Heart right ventricle (tissue), 16 donors: ENCODE results near the gene MEIS3. TPM values are rescaled to one million over a fixed set of nuclear protein-coding genes. Genes with fewer than 3 reads are reported as not detected.

Source experiments
- ATAC-seq, 8 donors: fragments of 200-7000 bp; cut with Tn5 transposase; one replicate each; pipeline ENCODE4 v1.9.1; 2020; ENCODE audit warnings: mild to moderate bottlenecking in 8 of 8, moderate library complexity in 8 of 8, moderate number of reproducible peaks in 1 of 8
- DNase-seq, 2 donors: peaks; one replicate each; pipeline ENCODE4 v3.0.0-alpha.2; 2020
- H3K27ac ChIP-seq, 10 donors: fragments of 200-600 bp; sonication (generic) in 2 of 10; one replicate each; pipeline versions ENCODE4 v1.5.0 to v1.8.0; 2020 to 2022; ENCODE audit warnings: mild to moderate bottlenecking in 3 of 10
- H3K27me3 ChIP-seq, 7 donors: fragments of 200-600 bp; one replicate each; pipeline ENCODE4 v1.8.0; 2021 to 2022; ENCODE audit warnings: mild to moderate bottlenecking in 2 of 7
- H3K36me3 ChIP-seq, 9 donors: fragments of 200-600 bp; sonication (generic) in 1 of 9; one replicate each; pipeline versions ENCODE4 v1.5.0 to v1.8.0; 2020 to 2022; ENCODE audit warnings: mild to moderate bottlenecking in 2 of 9
- H3K4me1 ChIP-seq, 9 donors: fragments of 200-600 bp; sonication (generic) in 1 of 9; one replicate each; pipeline versions ENCODE4 v1.5.0 to v1.8.0; 2020 to 2022; ENCODE audit warnings: mild to moderate bottlenecking in 4 of 9
- H3K4me3 ChIP-seq, 10 donors: fragments of 200-600 bp; sonication (generic) in 2 of 10; one replicate each; pipeline versions ENCODE4 v1.5.0 to v1.8.0; 2020 to 2022; ENCODE audit warnings: mild to moderate bottlenecking in 7 of 10, moderate library complexity in 2 of 10
- H3K9me3 ChIP-seq, 11 donors: fragments of 200-600 bp in 10 of 11; sonication (generic) in 2 of 11; one replicate each; pipeline versions ENCODE4 v1.5.0 to v1.8.0; 2013 to 2022; ENCODE audit warnings: mild to moderate bottlenecking in 2 of 11, control low read depth in 1 of 11, moderate library complexity in 1 of 11
- WGBS, 2 donors: extraction: QIAGEN DNeasy Blood & Tissue Kit; methylation state at CpG; one replicate each; pipeline ENCODE4 v1.1.7; 2013; ENCODE audit warnings: inconsistent platforms in 1 of 2; 5-methylcytosine and 5-hydroxymethylcytosine counted together
- intact Hi-C, 10 donors: fragments of 100-400 bp; cut with DNase I; formaldehyde crosslinking; loops; one replicate each; pipeline versions ENCODE4 v1.11.1 to v1.14.2; 2022
- polyA plus RNA-seq, 2 donors: library from polyadenylated mRNA; stranded (reverse); fragments of 200-250 nt; gene quantifications; one replicate each; pipeline ENCODE4 v1.2.3, GENCODE V29; 2013
- total RNA-seq, 10 donors: library from RNA; stranded (reverse); fragmentation: NEBNext Ultra II Directional in 3 of 10; extraction: Animal tissue kit (Norgen Biotek cat#: 25700) in 3 of 10; gene quantifications; one replicate each; pipeline versions ENCODE4 v1.2.1 to v1.2.4, GENCODE V29; 2021 to 2023
- TF ChIP-seq, protein P1 (sequence below), 9 donors: fragments of 200-600 bp; sonication (generic) in 2 of 9; IDR thresholded peaks; one replicate each; pipeline versions ENCODE4 v1.5.0 to v1.8.0; 2021 to 2022; ENCODE audit warnings: antibody characterized with exemption in 9 of 9, mild to moderate bottlenecking in 5 of 9, moderate library complexity in 1 of 9
- donor health status: Arrhythmogenic right ventricular cardiomyopathy.
- donor health status: ischemic (EF 13 %, LVEDD 7.1; RV severe dilation, severe dysfunction).
- donor health status: healthy with polysubstance abuse.
- donor health status: DM: no; HTN: yes; CAD: no.
- donor health status: DM: no; HTN: no; CAD: no.
- donor health status: ischemic (EF 25% LVEDD 6.9; RV normal size, moderate dysfunction).
- donor health status: ischemic (EF 25% LVEDD 5.7; RV mildly dilated, moderate dysfunction).
- donor health status: healthy.
- donor health status: DM: yes; HTN: yes; CAD: no.
- donor health status: Ischemic cardiomyopathy.
- donor health status: ischemic (EF 35%, LVEDD 5.7; RV mildly dilated, moderate dysfunction).
- donor health status: nonischemic (EF 11% LVEDD 7.7; RV severe dilation, severe dysfunction).
- donor health status: DM: yes; HTN: yes; CAD: no.
- donor health status: PGD.
- donor health status: ischemic (EF 29% LVEDD 5.4; RV normal size, mild dysfunction).
- donor health status: nonischemic (EF 23%, LVEDD 6.1; RV moderate dilation, normal function).

Gene MEIS3
- total and polyA plus RNA-seq, 12 donors: 0.71 to 7.2 (median 2.5) TPM

DNA sequence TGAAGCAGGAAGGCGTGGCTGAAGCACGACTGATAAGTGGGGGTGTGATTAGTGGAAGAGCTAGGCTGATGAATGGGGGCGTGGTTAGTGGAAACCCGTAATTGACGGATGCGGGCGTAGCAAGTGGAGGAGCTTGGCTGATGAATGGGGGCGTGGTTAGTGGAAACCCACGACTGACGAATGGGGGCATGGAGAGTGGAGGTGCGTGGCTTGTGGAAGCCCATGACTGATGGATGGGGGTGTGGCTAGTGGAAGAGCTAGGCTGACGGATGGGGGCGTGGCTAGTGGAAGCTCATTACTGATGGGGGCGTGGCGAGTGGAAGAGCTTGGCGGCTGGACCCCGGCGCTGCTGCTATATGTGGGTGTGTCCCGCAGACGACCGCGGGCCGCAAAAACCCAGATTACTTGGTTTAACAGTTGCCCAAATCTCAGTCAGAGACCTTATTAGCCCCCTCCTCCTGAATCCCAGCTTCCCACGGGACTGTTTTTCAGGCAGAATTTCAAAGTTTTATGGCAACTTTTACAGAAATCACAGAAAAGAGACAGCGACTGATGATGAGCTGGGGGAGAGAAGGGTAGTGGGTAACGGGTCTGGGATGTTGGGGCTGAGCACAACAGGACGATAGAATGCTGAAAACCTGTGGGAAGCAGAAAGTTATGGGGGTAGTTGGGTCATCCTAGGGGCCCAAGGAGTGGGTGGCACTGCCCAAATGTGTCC lies 9.0 kb upstream of the MEIS3 start:
- Histone ChIP-seq H3K27ac (no peak overlapping the region), H3K27me3 (peaks cover 9 to 93% (median 75%) of the 10 kb centered on the region in 7 donors), H3K4me1 (peaks cover 7 to 27% (median 21%) of the 10 kb centered on the region in 9 donors), H3K4me3 (peak overlapping the region in 2 of 10 donors; percentile 10 to 15), H3K9me3 (no peaks in the 10 kb centered on the region), H3K36me3 (no peaks in the 10 kb centered on the region)
- WGBS, 2 donors: 0 to 1% methylated on average over 27 of the region's 27 CpGs
- ATAC-seq (peak; percentile 78 to 94 (median 87)), DNase-seq (peak; percentile 80 to 90)
- TF ChIP-seq, protein P1, sequence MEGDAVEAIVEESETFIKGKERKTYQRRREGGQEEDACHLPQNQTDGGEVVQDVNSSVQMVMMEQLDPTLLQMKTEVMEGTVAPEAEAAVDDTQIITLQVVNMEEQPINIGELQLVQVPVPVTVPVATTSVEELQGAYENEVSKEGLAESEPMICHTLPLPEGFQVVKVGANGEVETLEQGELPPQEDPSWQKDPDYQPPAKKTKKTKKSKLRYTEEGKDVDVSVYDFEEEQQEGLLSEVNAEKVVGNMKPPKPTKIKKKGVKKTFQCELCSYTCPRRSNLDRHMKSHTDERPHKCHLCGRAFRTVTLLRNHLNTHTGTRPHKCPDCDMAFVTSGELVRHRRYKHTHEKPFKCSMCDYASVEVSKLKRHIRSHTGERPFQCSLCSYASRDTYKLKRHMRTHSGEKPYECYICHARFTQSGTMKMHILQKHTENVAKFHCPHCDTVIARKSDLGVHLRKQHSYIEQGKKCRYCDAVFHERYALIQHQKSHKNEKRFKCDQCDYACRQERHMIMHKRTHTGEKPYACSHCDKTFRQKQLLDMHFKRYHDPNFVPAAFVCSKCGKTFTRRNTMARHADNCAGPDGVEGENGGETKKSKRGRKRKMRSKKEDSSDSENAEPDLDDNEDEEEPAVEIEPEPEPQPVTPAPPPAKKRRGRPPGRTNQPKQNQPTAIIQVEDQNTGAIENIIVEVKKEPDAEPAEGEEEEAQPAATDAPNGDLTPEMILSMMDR (IDR thresholded peaks at IDR 0.05): no peak
- intact Hi-C loops: loop anchor here in 3 of 10 donors (10.0 kb wide), 1 partner anchor 134 kb away; no protein-coding TSS in a partner anchor

DNA sequence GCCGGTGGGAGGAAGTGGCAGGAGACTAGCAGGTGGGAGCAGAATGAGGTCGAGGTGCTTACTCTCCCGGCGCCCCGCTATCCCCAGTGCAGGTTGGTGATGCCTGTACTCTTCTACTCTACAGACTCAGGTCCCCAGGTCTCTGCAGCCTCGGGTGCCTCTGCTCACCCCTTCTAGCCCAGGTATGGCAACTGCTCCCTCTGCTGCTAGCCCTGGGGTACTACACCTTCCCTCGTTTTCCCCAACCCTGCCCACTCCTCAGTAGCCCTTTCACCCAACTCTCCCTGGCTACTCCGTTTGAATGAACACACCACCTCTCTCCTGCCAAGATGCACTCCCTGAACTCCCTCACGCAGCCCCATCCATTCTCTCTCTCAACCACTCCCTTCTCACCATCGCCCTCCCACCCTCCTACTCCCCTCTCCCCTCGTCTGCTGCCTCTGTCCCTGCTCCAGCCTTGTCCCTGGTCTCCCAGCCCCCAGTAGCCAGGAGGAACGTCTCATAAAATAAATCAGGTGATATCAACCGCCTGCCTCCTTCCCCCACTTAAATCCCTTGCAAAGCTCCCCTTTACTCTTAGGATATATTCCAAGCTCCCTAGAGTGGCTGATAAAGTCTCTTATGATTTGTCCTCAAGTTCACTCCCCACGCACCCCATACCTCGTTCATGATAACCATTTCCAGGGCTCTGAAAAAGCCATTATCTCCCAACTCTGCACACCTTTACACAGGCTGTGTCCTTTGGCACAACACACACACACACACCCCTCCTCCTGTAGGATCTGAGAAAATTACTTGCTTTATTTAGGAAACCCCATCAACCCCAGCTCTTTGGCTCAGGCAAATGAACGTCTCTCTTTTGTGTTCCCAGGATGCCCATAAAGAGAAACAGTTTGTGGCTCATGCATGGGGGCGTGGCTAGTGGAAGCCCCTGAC lies 8.2 kb upstream of the MEIS3 start:
- no peak overlapping the region for H3K27ac ChIP-seq
- peak; percentile 39 to 47 for DNase-seq

DNA sequence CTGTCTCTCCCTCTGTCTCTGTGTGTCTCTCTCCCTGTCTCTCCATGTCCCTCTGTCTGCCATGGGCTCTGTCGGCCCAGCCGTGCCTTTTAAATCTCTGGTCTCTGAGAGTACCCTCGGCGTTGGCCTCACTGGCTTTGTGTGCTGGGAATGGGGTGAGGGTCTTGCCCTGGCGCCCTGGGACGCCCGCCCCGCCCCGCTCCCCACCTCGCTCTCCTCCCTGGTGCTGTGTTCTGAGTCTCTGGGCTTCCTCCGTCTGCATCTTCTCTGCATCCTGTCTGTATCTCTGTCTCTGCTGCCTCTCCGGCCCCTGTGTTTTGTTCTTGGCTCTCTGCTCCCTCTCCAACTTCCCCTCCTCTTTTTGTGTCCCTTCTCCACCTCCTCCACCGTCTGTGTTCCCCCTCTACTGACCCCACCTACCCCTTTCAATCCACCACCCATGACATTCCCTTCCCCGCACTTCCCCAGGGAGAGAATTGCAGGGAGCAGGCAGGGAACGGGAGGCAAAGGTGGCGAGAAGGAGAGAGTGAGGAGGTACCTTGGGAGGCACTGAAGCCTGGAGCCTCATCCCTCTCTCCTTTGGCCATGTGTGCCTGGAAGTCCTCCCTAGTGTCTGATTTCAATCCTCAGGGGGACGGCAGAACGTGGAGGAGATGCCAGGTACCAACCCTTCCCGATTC lies 4.0 kb upstream of the MEIS3 start:
- WGBS, 2 donors: 11 to 15% methylated on average over 19 of the region's 19 CpGs
- peaks cover 7 to 97% (median 67%) of the 10 kb centered on the region in 7 donors for H3K27me3 ChIP-seq
- intact Hi-C loops: loop anchor here in 3 of 10 donors (10.0 kb wide), 1 partner anchor 129 kb away; no protein-coding TSS in a partner anchor

More for the DNA sequence above, 8.2 kb upstream of the MEIS3 start:
- Histone ChIP-seq H3K4me1 (peaks cover 7 to 27% (median 21%) of the 10 kb centered on the region in 9 donors), H3K4me3 (no peak overlapping the region), H3K27me3 (peaks cover 9 to 98% (median 75%) of the 10 kb centered on the region in 7 donors), H3K9me3 (no peaks in the 10 kb centered on the region), H3K36me3 (no peaks in the 10 kb centered on the region)
- TF ChIP-seq, protein P1 (IDR thresholded peaks at IDR 0.05): peak; percentile 63 to 90 (median 82)
- intact Hi-C loops: loop anchor here in 3 of 10 donors (10.0 kb wide), 1 partner anchor 133 kb away; no protein-coding TSS in a partner anchor
- WGBS, 2 donors: 6 to 10% methylated on average over 17 of the region's 17 CpGs
- peak; percentile 25 to 80 (median 60) for ATAC-seq

More for the DNA sequence above, 4.0 kb upstream of the MEIS3 start:
- no peak for ATAC-seq
- H3K9me3 ChIP-seq: no peaks in the 10 kb centered on the region
- H3K27ac ChIP-seq: no peak overlapping the region
- H3K4me3 ChIP-seq: no peak overlapping the region
- H3K4me1 ChIP-seq: peaks cover 0 to 25% (median 8%) of the 10 kb centered on the region in 9 donors
- DNase-seq: no peak
- TF ChIP-seq, protein P1 (IDR thresholded peaks at IDR 0.05): no peak
- no peaks in the 10 kb centered on the region for H3K36me3 ChIP-seq
